ENCODE results near the gene S1PR1.

GRCh38 chr1:101264697-101265096 lies 27.9 kb downstream of the S1PR1 start:
- no peak for TF ChIP-seq POLR2A (IDR thresholded peaks at IDR 0.05)
- no peak for TF ChIP-seq POLR2AphosphoS5 (IDR thresholded peaks at IDR 0.05)
- no peak for TF ChIP-seq CTCF (IDR thresholded peaks at IDR 0.05)

Data from suprapubic skin (tissue), 4 donors.